Measurements from ENCODE around the gene SLC22A14. TPM values are rescaled to one million over a fixed set of nuclear protein-coding genes. Genes with fewer than 3 reads are reported as not detected.
"Not testable (repeated sequence)": the region's sequence is repeated elsewhere in the genome, so short reads cannot be mapped to it uniquely, and the experiment has no call there.

Gene SLC22A14
- total RNA-seq, 2 donors from 2014 or later, result not detected

- intact Hi-C loops (cut with DNase I, micrococcal nuclease), result no loop called here
- ATAC-seq (no peak), DNase-seq (no peak)
These were observed 25.5 kb downstream of the SLC22A14 start for GRCh38 chr3:38307599-38307998.

- ATAC-seq, result no peak
- no peak for DNase-seq
- intact Hi-C loops (cut with DNase I, micrococcal nuclease), result no loop called here
These were observed 26.4 kb downstream of the SLC22A14 start for GRCh38 chr3:38308456-38308855.

- ATAC-seq (no peak), DNase-seq (no peak)
- intact Hi-C loops (cut with DNase I, micrococcal nuclease), result no loop called here
These were observed 29.4 kb downstream of the SLC22A14 start for GRCh38 chr3:38311476-38311875.

- ATAC-seq (no peak), DNase-seq (no peak)
- intact Hi-C loops (cut with DNase I, micrococcal nuclease), result no loop called here
These were observed 29.8 kb downstream of the SLC22A14 start for GRCh38 chr3:38311941-38312340.

GRCh38 chr3:38312356-38312755 lies 30.3 kb downstream of the SLC22A14 start:
- DNase-seq, result no peak
- ATAC-seq, result no peak
- intact Hi-C loops (cut with DNase I, micrococcal nuclease), result no loop called here

- intact Hi-C loops (cut with DNase I, micrococcal nuclease), result no loop called here
- DNase-seq (no peak), ATAC-seq (no peak)
These were observed 31.2 kb downstream of the SLC22A14 start for GRCh38 chr3:38313263-38313662.

- DNase-seq (no peak), ATAC-seq (no peak)
- intact Hi-C loops (cut with DNase I, micrococcal nuclease), result no loop called here
These were observed 31.6 kb downstream of the SLC22A14 start for GRCh38 chr3:38313695-38314094.

GRCh38 chr3:38314112-38314763 lies 32.1 kb downstream of the SLC22A14 start:
- ATAC-seq (no peak), DNase-seq (no peak)
- intact Hi-C loops (cut with DNase I, micrococcal nuclease), result no loop called here

GRCh38 chr3:38314764-38315487 lies 32.8 kb downstream of the SLC22A14 start:
- ATAC-seq (no peak), DNase-seq (no peak)
- intact Hi-C loops (cut with DNase I, micrococcal nuclease), result no loop called here

GRCh38 chr3:38315488-38316230 lies 33.6 kb downstream of the SLC22A14 start:
- DNase-seq, result no peak
- intact Hi-C loops (cut with DNase I, micrococcal nuclease), result no loop called here
- ATAC-seq, result no peak

GRCh38 chr3:38316356-38317191 lies 34.5 kb downstream of the SLC22A14 start:
- intact Hi-C loops (cut with DNase I, micrococcal nuclease), result no loop called here

GRCh38 chr3:38317192-38317759 lies 35.2 kb downstream of the SLC22A14 start:
- intact Hi-C loops (cut with DNase I, micrococcal nuclease), result no loop called here
- DNase-seq (no peak), ATAC-seq (no peak)

More at GRCh38 chr3:38316356-38317191, 34.5 kb downstream of the SLC22A14 start:
- no peak for ATAC-seq
- DNase-seq, result no peak

- no peak for ATAC-seq
- DNase-seq, result no peak
- intact Hi-C loops (cut with DNase I, micrococcal nuclease), result no loop called here
These were observed 36.9 kb downstream of the SLC22A14 start for GRCh38 chr3:38318766-38319671.

- ATAC-seq; DNase-seq; intact Hi-C loops (cut with DNase I, micrococcal nuclease): not testable (repeated sequence)
These were observed 38.5 kb downstream of the SLC22A14 start for GRCh38 chr3:38320638-38321037.

- DNase-seq, result no peak
- ATAC-seq, result no peak
- intact Hi-C loops (cut with DNase I, micrococcal nuclease), result no loop called here
These were observed 41.0 kb downstream of the SLC22A14 start for GRCh38 chr3:38323060-38323459.

GRCh38 chr3:38325256-38325655 lies 43.2 kb downstream of the SLC22A14 start:
- intact Hi-C loops (cut with DNase I, micrococcal nuclease), result no loop called here
- no peak for DNase-seq

GRCh38 chr3:38327335-38328009 lies 45.4 kb downstream of the SLC22A14 start:
- no peak for ATAC-seq
- intact Hi-C loops (cut with DNase I, micrococcal nuclease), result no loop called here
- DNase-seq, result no peak

More at GRCh38 chr3:38325256-38325655, 43.2 kb downstream of the SLC22A14 start:
- ATAC-seq, result no peak

Data from left colon (tissue), 2 donors.